Measurements from ENCODE around the gene ICA1.
"Not testable (repeated sequence)": the region's sequence is repeated elsewhere in the genome, so short reads cannot be mapped to it uniquely, and the experiment has no call there.

The ICA1 gene

GRCh38 chr7:8089036-8089780 lies 172.8 kb downstream of the ICA1 start:
- DNase-seq: no peak

GRCh38 chr7:8086239-8086638 lies 175.7 kb downstream of the ICA1 start:
- DNase-seq: no peak

GRCh38 chr7:8085420-8085819 lies 176.5 kb downstream of the ICA1 start:
- no peak for DNase-seq

GRCh38 chr7:8084836-8085235 lies 177.1 kb downstream of the ICA1 start:
- peak; percentile 2 for DNase-seq

- no peak for DNase-seq
Observed at GRCh38 chr7:8082762-8083161, 179.2 kb downstream of the ICA1 start.

- no peak for DNase-seq
Observed at GRCh38 chr7:8078418-8078817, 183.5 kb downstream of the ICA1 start.

GRCh38 chr7:8070451-8071180 lies 191.4 kb downstream of the ICA1 start:
- no peak for DNase-seq

GRCh38 chr7:8068892-8069686 lies 192.9 kb downstream of the ICA1 start:
- no peak for DNase-seq

GRCh38 chr7:8065356-8065813 lies 196.6 kb downstream of the ICA1 start:
- DNase-seq: no peak

- no peak for DNase-seq
Observed at GRCh38 chr7:8064828-8065227, 197.1 kb downstream of the ICA1 start.

- DNase-seq: peak; percentile 25
Observed at GRCh38 chr7:8063706-8064297, 198.2 kb downstream of the ICA1 start.

- DNase-seq: not testable (repeated sequence)
Observed at GRCh38 chr7:8063300-8063699, 198.7 kb downstream of the ICA1 start.
